H1 (cell line): ENCODE data around the gene TBC1D24. TPM values are rescaled to one million over a fixed set of nuclear protein-coding genes. Genes with fewer than 3 reads are reported as not detected.

Experiments used
- CTCF ChIA-PET: fragments of 300-600 bp; sonication (Branson Sonifier 250); formaldehyde crosslinking; loops from one replicate; lab custom pipeline; 2021; ENCODE audit not compliant: partially characterized antibody; lab: Charles Lee
- POLR2A ChIA-PET: fragments of 300-600 bp; sonication (Branson Sonifier 250); formaldehyde crosslinking; loops from one replicate; lab custom pipeline; 2021; ENCODE audit warnings: inconsistent platforms; ENCODE audit not compliant: partially characterized antibody; lab: Charles Lee
- DNase-seq, 2 experiments: peaks; one replicate each; pipeline versions ENCODE4 v3.0.0 to v3.0.0-alpha.2; 2010 to 2022; ENCODE audit warnings: low spot score in 2 of 2, low read depth in 1 of 2, mixed read lengths in 1 of 2
- FAIRE-seq: peaks from 2 replicates; lab custom pipeline; 2011; peaks lifted over from hg19 to GRCh38; lab: Jason Lieb, UNC
- H2AFZ ChIP-seq: 2 replicates; pipeline ENCODE4 v1.8.1; 2012; ENCODE audit warnings: low read length, inconsistent platforms
- H2AK5ac ChIP-seq: 2 replicates; pipeline ENCODE4 v1.6.1; 2013; ENCODE audit warnings: low read depth, low read length
- H2BK120ac ChIP-seq: replicated peaks from 2 replicates; pipeline ENCODE3; 2013; ENCODE audit warnings: low read depth, low read length, inconsistent platforms
- H2BK12ac ChIP-seq: 2 replicates; pipeline ENCODE4 v1.6.1; 2013; ENCODE audit warnings: low read depth, low read length
- H2BK15ac ChIP-seq: 2 replicates; pipeline ENCODE4 v1.6.1; 2013; ENCODE audit warnings: low read length
- H2BK20ac ChIP-seq: 2 replicates; pipeline ENCODE4 v1.6.1; 2013; ENCODE audit warnings: low read length
- H2BK5ac ChIP-seq: 2 replicates; pipeline ENCODE4 v1.6.1; 2013; ENCODE audit warnings: low read depth, low read length
- H3K14ac ChIP-seq: 2 replicates; pipeline ENCODE4 v1.6.1; 2013; ENCODE audit warnings: inconsistent platforms; ENCODE audit not compliant: insufficient read length
- H3K18ac ChIP-seq: 2 replicates; pipeline ENCODE4 v1.6.1; 2013; ENCODE audit warnings: low read length; ENCODE audit errors: extremely low read depth
- H3K23ac ChIP-seq: 2 replicates; pipeline ENCODE4 v1.6.1; 2013; ENCODE audit warnings: inconsistent platforms; ENCODE audit not compliant: insufficient read length
- H3K23me2 ChIP-seq: 2 replicates; pipeline ENCODE4 v1.6.1; 2013; ENCODE audit warnings: low read depth, low read length
- H3K27ac ChIP-seq: 2 replicates; pipeline ENCODE4 v1.6.1; 2011; ENCODE audit warnings: low read depth, low read length, inconsistent platforms
- H3K27me3 ChIP-seq, 4 experiments: replicated peaks in 1 of 4; 1 replicate in 1 of 4; 2 replicates in 3 of 4; pipeline versions ENCODE4 v1.6.1 to v1.8.1; 2011 to 2013; ENCODE audit warnings: low read length in 3 of 4, mild to moderate bottlenecking in 3 of 4, inconsistent platforms in 2 of 4, mixed read lengths in 2 of 4, moderate library complexity in 1 of 4; ENCODE audit not compliant: control insufficient read depth in 3 of 4, insufficient read depth in 3 of 4; ENCODE audit errors: extremely low read depth in 1 of 4
- H3K36me3 ChIP-seq, 4 experiments: 2 replicates each; pipeline versions ENCODE4 v1.6.1 to v1.8.1; 2011 to 2013; ENCODE audit warnings: mild to moderate bottlenecking in 4 of 4, low read length in 3 of 4, moderate library complexity in 2 of 4, control low read depth in 1 of 4, inconsistent platforms in 1 of 4; ENCODE audit not compliant: insufficient read depth in 4 of 4, control insufficient read depth in 2 of 4
- H3K4ac ChIP-seq: replicated peaks from 2 replicates; pipeline ENCODE3; 2013; ENCODE audit warnings: low read length, low read depth, mixed read lengths, inconsistent platforms; ENCODE audit not compliant: insufficient read length
- H3K4me1 ChIP-seq, 4 experiments: replicated peaks in 1 of 4; 1 replicate in 1 of 4; 2 replicates in 3 of 4; pipeline versions ENCODE4 v1.6.1 to v1.8.1; 2011 to 2013; ENCODE audit warnings: low read length in 3 of 4, inconsistent platforms in 2 of 4, mixed read lengths in 1 of 4; ENCODE audit not compliant: insufficient read depth in 4 of 4, control insufficient read depth in 3 of 4
- H3K4me2 ChIP-seq, 2 experiments: 2 replicates each; pipeline versions ENCODE4 v1.6.1 to v1.8.1; 2011 to 2013; ENCODE audit warnings: low read depth in 2 of 2, low read length in 2 of 2, control low read depth in 1 of 2, inconsistent platforms in 1 of 2, mild to moderate bottlenecking in 1 of 2; ENCODE audit not compliant: insufficient read depth in 1 of 2
- H3K4me3 ChIP-seq, 4 experiments: fragments of 200-600, 300-600 bp in 1 of 4; sonication (generic), shearing (Covaris generic), sonication (Bioruptor Twin) in 1 of 4; 2 replicates each; pipeline versions ENCODE4 v1.5.1 to v1.8.1; 2011 to 2016; ENCODE audit warnings: low read length in 4 of 4, low read depth in 3 of 4, control low read depth in 2 of 4, inconsistent platforms in 2 of 4, mild to moderate bottlenecking in 2 of 4, mixed read lengths in 1 of 4, moderate library complexity in 1 of 4; ENCODE audit not compliant: insufficient read depth in 2 of 4; ENCODE audit errors: extremely low read depth in 1 of 4
- H3K56ac ChIP-seq: replicated peaks from 2 replicates; pipeline ENCODE3; 2013; ENCODE audit warnings: low read depth, mild to moderate bottlenecking, mixed read lengths, low read length, inconsistent platforms; ENCODE audit not compliant: insufficient read length
- H3K79me1 ChIP-seq: 2 replicates; pipeline ENCODE4 v1.6.1; 2013; ENCODE audit warnings: low read depth, low read length, control low read depth
- H3K79me2 ChIP-seq, 2 experiments: 2 replicates each; pipeline versions ENCODE4 v1.6.1 to v1.8.1; 2012 to 2013; ENCODE audit warnings: low read length in 2 of 2, mild to moderate bottlenecking in 2 of 2, inconsistent platforms in 1 of 2; ENCODE audit not compliant: insufficient read depth in 2 of 2, control insufficient read depth in 1 of 2
- H3K9ac ChIP-seq, 4 experiments: replicated peaks in 1 of 4; 1 replicate in 1 of 4; 2 replicates in 3 of 4; pipeline versions ENCODE4 v1.6.1 to v1.8.1; 2011 to 2013; ENCODE audit warnings: low read depth in 3 of 4, low read length in 3 of 4, control low read depth in 2 of 4, mild to moderate bottlenecking in 2 of 4, moderate library complexity in 2 of 4, inconsistent platforms in 1 of 4; ENCODE audit errors: extremely low read depth in 1 of 4
- H3K9me3 ChIP-seq, 2 experiments: 2 replicates each; pipeline versions ENCODE4 v1.6.1 to v1.8.1; 2012 to 2013; ENCODE audit warnings: mild to moderate bottlenecking in 2 of 2, moderate library complexity in 2 of 2, control low read depth in 1 of 2, inconsistent platforms in 1 of 2, low read depth in 1 of 2, low read length in 1 of 2, mixed read lengths in 1 of 2; ENCODE audit not compliant: insufficient read depth in 2 of 2
- H4K20me1 ChIP-seq, 2 experiments: replicated peaks in 1 of 2; 2 replicates each; pipeline versions ENCODE3 to v1.8.1; 2011 to 2013; ENCODE audit warnings: inconsistent platforms in 2 of 2, low read length in 2 of 2, mild to moderate bottlenecking in 1 of 2; ENCODE audit not compliant: insufficient read depth in 2 of 2, control insufficient read depth in 1 of 2
- H4K5ac ChIP-seq: 2 replicates; pipeline ENCODE4 v1.6.1; 2013; ENCODE audit warnings: low read length, low read depth, mixed read lengths, inconsistent platforms; ENCODE audit not compliant: insufficient read length
- H4K8ac ChIP-seq: 2 replicates; pipeline ENCODE4 v1.8.0; 2013; ENCODE audit warnings: mild to moderate bottlenecking, moderate library complexity, low read length, inconsistent platforms; ENCODE audit not compliant: insufficient read depth; ENCODE audit errors: extremely low read depth
- H4K91ac ChIP-seq: replicated peaks from 2 replicates; pipeline ENCODE3; 2013; ENCODE audit warnings: low read length, mixed read lengths, inconsistent platforms; ENCODE audit not compliant: insufficient read length
- ASH2L ChIP-seq: fragments of 200-600, 300-600 bp; sonication (generic); IDR thresholded peaks from one replicate; pipeline ENCODE4 v1.7.1; 2017; ENCODE audit warnings: low read length
- BCL11A ChIP-seq, 2 experiments: IDR thresholded peaks; one replicate each; pipeline ENCODE4 v1.6.1; 2011; ENCODE audit warnings: low read depth in 2 of 2, low read length in 2 of 2, mild to moderate bottlenecking in 2 of 2
- CEBPB ChIP-seq: IDR thresholded peaks from 2 replicates; pipeline ENCODE4 v1.6.1; 2012; ENCODE audit warnings: low read depth, low read length
- CHD1 ChIP-seq: IDR thresholded peaks from 2 replicates; pipeline ENCODE4 v1.6.1; 2012; ENCODE audit warnings: low read depth, low read length, improper control_type of control experiment
- HDAC2 ChIP-seq, 2 experiments: fragments of 300-600 bp in 1 of 2; sonication (generic) in 1 of 2; IDR thresholded peaks; 2 replicates each; pipeline ENCODE4 v1.6.1; 2011 to 2012; ENCODE audit warnings: low read depth in 2 of 2, low read length in 2 of 2, mild to moderate bottlenecking in 2 of 2, moderate library complexity in 2 of 2, borderline replicate concordance in 1 of 2, inconsistent platforms in 1 of 2
- NRF1 ChIP-seq: IDR thresholded peaks from 2 replicates; pipeline ENCODE4 v1.6.1; 2011; ENCODE audit warnings: mild to moderate bottlenecking, low read depth, low read length, improper control_type of control experiment
- POU5F1 ChIP-seq: IDR thresholded peaks from 2 replicates; pipeline ENCODE4 v1.6.1; 2011; ENCODE audit warnings: low read depth, mild to moderate bottlenecking, low read length, moderate library complexity
- SIN3A ChIP-seq, 2 experiments: IDR thresholded peaks in 1 of 2; conservative IDR thresholded peaks in 1 of 2; 2 replicates each; pipeline ENCODE4 v1.6.1; 2011 to 2012; ENCODE audit warnings: low read length in 2 of 2, improper control_type of control experiment in 1 of 2, low read depth in 1 of 2, mild to moderate bottlenecking in 1 of 2
- SIRT6 ChIP-seq: IDR thresholded peaks from one replicate; pipeline ENCODE4 v1.7.1; 2012; ENCODE audit warnings: low read length, inconsistent platforms
- SIX5 ChIP-seq: IDR thresholded peaks from 2 replicates; pipeline ENCODE4 v1.6.1; 2011; ENCODE audit warnings: mild to moderate bottlenecking, low read depth, low read length
- SRF ChIP-seq: IDR thresholded peaks from 2 replicates; pipeline ENCODE4 v1.6.1; 2011; ENCODE audit warnings: mild to moderate bottlenecking, low read depth, low read length, moderate library complexity
- SUZ12 ChIP-seq: fragments of 200-600 bp; sonication (generic); IDR thresholded peaks from 2 replicates; pipeline ENCODE4 v1.6.1; 2012; ENCODE audit warnings: mild to moderate bottlenecking, inconsistent platforms, low read length, moderate library complexity, mixed read lengths
- WGBS, 2 experiments: shearing (Covaris generic) in 1 of 2; methylation state at CpG; one replicate each; pipeline versions ENCODE4 v1.1.6 to v1.1.7; 2013 to 2015; ENCODE audit warnings: low lambda C conversion rate in 2 of 2, mixed read lengths in 2 of 2, inconsistent platforms in 1 of 2, low coverage in 1 of 2, missing lambda C conversion rate in 1 of 2; ENCODE audit not compliant: insufficient replicate concordance in 2 of 2, insufficient coverage in 1 of 2, insufficient read length in 1 of 2; ENCODE audit errors: extremely low coverage in 1 of 2, missing lambda C conversion rate in 1 of 2; 5-methylcytosine and 5-hydroxymethylcytosine counted together
- polyA plus RNA-seq, 7 experiments: library from polyadenylated mRNA; depleted of rRNA in 3 of 7; stranded (reverse) in 5 of 7; unstranded in 2 of 7; fragments of >200 nt in 5 of 7; fragments of 200-250 nt in 2 of 7; gene quantifications; 1 replicate in 5 of 7; 2 replicates in 1 of 7; 4 replicates in 1 of 7; pipeline versions ENCODE4 v1.2.1 to v1.2.3, GENCODE V29; 2011 to 2013; ENCODE audit warnings: missing spikeins in 2 of 7, mixed read lengths in 2 of 7
- total RNA-seq: library from RNA; stranded (reverse); fragmentation: NEBNext Ultra II Directional; extraction: Animal tissue kit (Norgen Biotek cat#: 25700); gene quantifications from 2 replicates; pipeline ENCODE4 v1.2.1, GENCODE V29; 2021
- TF ChIP-seq, protein P1 (sequence below): IDR thresholded peaks from 2 replicates; pipeline ENCODE4 v1.6.1; 2011; ENCODE audit warnings: low read depth, mild to moderate bottlenecking, low read length; ENCODE audit not compliant: insufficient read depth

The TBC1D24 gene
- total and polyA plus RNA-seq, 2 of the 8 experiments (the other 6 are each of a cell fraction or from before 2014, with no cell fraction given): 8.7 to 21.5 TPM

DNA sequence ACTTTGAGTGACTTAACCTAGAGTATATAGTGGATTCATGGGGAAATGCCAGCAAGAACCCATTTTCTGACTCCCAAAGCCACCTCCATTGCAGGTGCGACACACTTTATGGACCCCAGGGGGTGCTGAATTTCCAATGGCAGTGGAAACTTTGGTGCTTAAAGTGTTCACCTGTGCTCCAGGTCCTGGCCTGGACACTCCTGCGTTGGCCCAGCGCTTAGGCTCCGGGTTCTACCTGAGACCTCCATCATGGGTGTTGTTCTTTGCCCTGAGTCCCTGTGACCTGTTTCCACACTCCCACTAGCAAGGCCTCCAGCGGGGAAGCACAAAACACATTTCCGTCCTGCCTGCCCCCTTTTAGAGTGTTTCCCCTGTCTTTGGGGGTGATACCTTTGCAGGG lies 42.6 kb upstream of the TBC1D24 start:
- peaks cover 0 to 9% (median 2%) of the 10 kb centered on the region in 4 experiments; a peak in 2 of 7 replicates for H3K27me3 ChIP-seq
- no peak overlapping the region for H3K4ac ChIP-seq
- 93% methylated on average over 6 of the region's 6 CpGs; no CpG with 5 or more reads in 1 of the 2 experiments for whole genome bisulfite sequencing, 2 experiments
- no peak overlapping the region for H3K4me3 ChIP-seq
- peaks cover 12% of the 10 kb centered on the region; the same call in 1 of the 2 replicates for H3K23me2 ChIP-seq
- no peak overlapping the region for H3K23ac ChIP-seq
- no peak overlapping the region for H2BK120ac ChIP-seq
- H3K4me2 ChIP-seq: no peak overlapping the region
- H4K5ac ChIP-seq: no peak overlapping the region
- H3K27ac ChIP-seq: no peak overlapping the region
- peaks cover 0 to 13% (median 6%) of the 10 kb centered on the region in 4 experiments; a peak in 5 of 7 replicates for H3K4me1 ChIP-seq
- no peak overlapping the region for H2BK5ac ChIP-seq
- H3K18ac ChIP-seq: no peak overlapping the region
- DNase-seq (no peak), FAIRE-seq (no peak)
- CTCF ChIA-PET: interaction anchor here (0.5 kb wide), 1 partner anchor 89 kb away, joined by 3 read pairs; no protein-coding TSS in a partner anchor
- H2AK5ac ChIP-seq: no peak overlapping the region
- H3K9me3 ChIP-seq: no peaks in the 10 kb centered on the region
- H2BK12ac ChIP-seq: no peak overlapping the region
- no peak overlapping the region for H3K9ac ChIP-seq
- peaks cover 11 to 17% of the 10 kb centered on the region in 2 experiments for H4K20me1 ChIP-seq
- H3K56ac ChIP-seq: no peak overlapping the region
- no peak overlapping the region for H2AFZ ChIP-seq
- H2BK20ac ChIP-seq: no peak overlapping the region
- POLR2A ChIA-PET: interaction anchor here (0.7 to 1.4 kb wide), 2 partner anchors 181 to 220 kb away, joined by 3 read pairs; partner anchors contain the start of gene ECI1
- H3K79me2 ChIP-seq: peaks cover 0 to 15% of the 10 kb centered on the region in 2 experiments; a peak in 2 of 4 replicates
- no peak overlapping the region for H3K14ac ChIP-seq
- H2BK15ac ChIP-seq: no peak overlapping the region
- no peak overlapping the region for H4K91ac ChIP-seq
- H3K36me3 ChIP-seq: peaks cover 25 to 44% (median 37%) of the 10 kb centered on the region in 4 experiments
- H3K79me1 ChIP-seq: 0 out of 2 replicates have a peak, but pooled peaks cover 6% of the 10 kb centered on the region
- no peak overlapping the region for H4K8ac ChIP-seq
- TF ChIP-seq, protein P1, sequence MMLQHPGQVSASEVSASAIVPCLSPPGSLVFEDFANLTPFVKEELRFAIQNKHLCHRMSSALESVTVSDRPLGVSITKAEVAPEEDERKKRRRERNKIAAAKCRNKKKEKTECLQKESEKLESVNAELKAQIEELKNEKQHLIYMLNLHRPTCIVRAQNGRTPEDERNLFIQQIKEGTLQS: no peak
- TF ChIP-seq SRF (no peak), SIN3A (conservative IDR thresholded peaks at IDR 0.05 in 1 of 2, IDR thresholded peaks at IDR 0.05 in 1 of 2; ENCODE audit: low read depth in 1 of 2, low read length in 2 of 2) (no peak), SUZ12 (no peak), POU5F1 (no peak), BCL11A (IDR thresholded peaks at IDR 0.05; ENCODE audit: low read depth in 2 of 2, low read length in 2 of 2) (no peak), CEBPB (no peak), SIRT6 (no peak), HDAC2 (IDR thresholded peaks at IDR 0.05; ENCODE audit: borderline replicate concordance in 1 of 2, low read depth in 2 of 2, low read length in 2 of 2) (no peak), SIX5 (no peak), NRF1 (no peak), CHD1 (no peak), ASH2L (no peak)
